ENCODE results near the gene NHSL2.
"Not testable (repeated sequence)": the region's sequence is repeated elsewhere in the genome, so short reads cannot be mapped to it uniquely, and the experiment has no call there.

NHSL2 gene

DNA sequence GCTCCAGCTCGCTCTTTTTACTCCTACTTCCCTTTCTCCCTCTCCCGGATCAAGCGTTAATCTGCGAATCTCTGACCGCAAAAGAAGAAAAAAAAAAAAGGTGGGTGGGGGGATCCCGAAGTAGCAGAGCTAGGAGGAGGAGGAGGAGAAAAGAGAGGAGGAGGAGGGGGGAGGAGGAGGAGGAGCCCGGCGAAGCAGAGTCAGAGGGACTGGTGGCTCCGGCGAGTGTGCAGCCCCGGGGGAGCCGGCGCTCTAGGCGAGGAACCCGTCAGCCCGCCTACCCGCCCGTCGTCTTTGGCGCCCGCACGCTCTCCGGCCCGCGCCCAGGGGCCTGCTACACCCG is at the start of gene NHSL2:
TSS of gene NHSL2 (plus strand) at position 203 of the 343 bp plus-strand sequence.
- no peak for DNase-seq (ENCODE audit: low read depth in 2 of 2)

- no peak for DNase-seq (ENCODE audit: low read depth in 2 of 2)
Observed at GRCh38 chrX:71867680-71868079, 43.0 kb upstream of the NHSL2 start.

GRCh38 chrX:71869566-71869965 is 41.1 kb upstream of the NHSL2 start:
- not testable (repeated sequence) for DNase-seq (ENCODE audit: low read depth in 2 of 2)

DNA sequence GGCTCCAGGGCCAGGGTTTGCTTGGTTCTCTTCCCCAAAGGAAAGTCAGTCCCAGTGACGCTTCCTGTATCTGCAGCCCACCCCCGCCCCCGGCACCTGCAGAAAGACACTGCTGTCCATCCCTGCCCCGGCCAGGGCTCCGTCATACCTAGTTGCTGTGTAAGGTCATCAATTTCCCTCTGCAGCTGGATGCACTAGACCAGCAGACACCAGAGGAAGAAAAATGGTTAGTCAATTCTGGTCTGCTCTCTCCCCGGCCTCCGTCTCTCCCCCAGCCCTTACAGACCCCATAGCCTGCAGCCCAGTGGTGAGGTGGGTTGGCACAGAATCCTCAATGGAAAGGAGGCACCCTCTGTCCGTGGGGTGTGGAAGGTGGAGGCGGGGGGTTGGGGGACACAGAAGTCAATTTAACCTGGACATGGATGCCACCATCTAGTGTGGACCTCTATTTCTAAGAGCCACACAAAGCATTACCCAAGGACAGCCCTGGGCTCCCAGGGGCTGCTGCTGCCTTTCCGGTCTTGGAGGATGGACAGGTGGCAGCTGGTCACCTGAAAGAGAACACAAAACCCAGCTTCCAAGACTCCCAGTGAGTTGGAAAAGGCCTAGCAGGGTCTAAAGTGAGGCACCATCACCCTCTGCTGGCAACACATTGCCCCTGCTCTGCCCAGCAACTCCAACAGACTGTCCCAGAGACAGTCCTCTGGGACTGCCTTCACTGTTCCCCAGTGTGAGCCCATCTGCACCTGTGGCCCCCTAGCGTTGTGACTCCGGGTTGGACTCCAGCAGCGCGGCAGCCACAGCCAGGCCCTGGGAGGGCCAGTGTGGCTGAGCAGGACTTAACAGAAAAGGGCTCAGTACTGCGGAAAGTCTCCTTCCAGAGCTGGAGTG is 40.2 kb upstream of the NHSL2 start:
- DNase-seq (ENCODE audit: low read depth in 2 of 2) = no peak

GRCh38 chrX:71871367-71871766 is 39.3 kb upstream of the NHSL2 start:
- DNase-seq (ENCODE audit: low read depth in 2 of 2) = no peak

GRCh38 chrX:71872542-71873458 is 37.8 kb upstream of the NHSL2 start:
- no peak for DNase-seq (ENCODE audit: low read depth in 2 of 2)

- no peak for DNase-seq (ENCODE audit: low read depth in 2 of 2)
Observed at GRCh38 chrX:71873459-71873833, 37.2 kb upstream of the NHSL2 start.

GRCh38 chrX:71876841-71877240 is 33.8 kb upstream of the NHSL2 start:
- DNase-seq (ENCODE audit: low read depth in 2 of 2) = not testable (repeated sequence)

DNA sequence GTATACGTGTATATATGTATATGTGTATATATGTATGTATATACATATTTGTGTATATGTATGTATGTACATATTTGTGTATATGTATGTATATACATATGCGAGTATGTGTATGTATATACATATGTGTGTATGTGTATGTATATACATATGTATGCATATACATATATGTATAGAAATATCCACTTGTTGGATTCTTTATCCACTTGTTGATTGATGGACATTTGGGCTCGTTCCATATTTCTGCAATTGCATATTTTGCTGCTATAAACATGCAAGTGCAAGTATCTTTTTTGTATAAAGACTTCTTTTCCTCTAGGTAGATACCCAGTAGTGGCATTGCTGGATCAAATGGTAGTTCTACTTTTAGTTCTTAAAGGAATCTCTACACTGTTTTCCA is 25.5 kb upstream of the NHSL2 start:
- DNase-seq (ENCODE audit: low read depth in 2 of 2) = no peak

DNA sequence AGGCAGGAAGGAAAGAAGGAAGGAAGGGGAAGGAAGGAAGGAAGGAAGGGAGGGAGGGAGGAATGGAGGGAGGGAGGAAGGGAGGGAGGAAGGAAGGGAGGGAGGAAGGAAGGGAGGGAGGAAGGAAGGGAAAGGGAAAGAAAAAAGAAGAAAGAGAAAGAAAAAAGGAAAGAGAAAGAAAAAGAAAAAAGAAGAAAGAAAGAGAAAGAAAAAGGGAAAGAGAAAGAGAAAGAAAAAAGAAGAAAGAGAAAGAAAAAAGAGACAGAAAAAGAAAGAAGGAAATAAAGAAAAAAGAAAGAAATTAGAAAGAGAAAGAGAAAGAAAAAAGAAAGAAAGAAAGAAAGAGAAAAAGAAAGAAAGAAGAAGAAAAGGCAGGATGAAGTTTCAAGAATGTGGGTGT is 15.0 kb upstream of the NHSL2 start:
- DNase-seq (ENCODE audit: low read depth in 2 of 2) = no peak

DNA sequence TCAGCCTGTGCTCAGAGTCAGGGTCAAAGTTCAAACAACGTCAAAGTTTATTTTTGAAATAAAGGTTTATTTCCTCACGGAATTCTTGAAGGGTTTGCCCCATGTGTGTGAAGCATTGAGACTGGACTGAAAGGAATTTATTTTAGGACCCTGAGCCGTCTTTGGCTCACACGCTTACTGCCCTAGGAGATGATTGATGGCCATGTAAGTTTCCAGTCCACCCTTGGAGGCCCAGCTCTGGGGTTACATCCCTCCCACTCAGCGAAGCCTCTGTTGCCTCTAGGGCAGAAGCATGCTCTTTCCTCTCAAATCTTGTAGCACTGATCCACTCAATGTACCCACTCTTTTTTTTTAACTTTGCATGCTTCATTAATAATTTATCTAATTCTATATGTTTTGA is 4.5 kb upstream of the NHSL2 start:
- DNase-seq (ENCODE audit: low read depth in 2 of 2) = no peak

DNA sequence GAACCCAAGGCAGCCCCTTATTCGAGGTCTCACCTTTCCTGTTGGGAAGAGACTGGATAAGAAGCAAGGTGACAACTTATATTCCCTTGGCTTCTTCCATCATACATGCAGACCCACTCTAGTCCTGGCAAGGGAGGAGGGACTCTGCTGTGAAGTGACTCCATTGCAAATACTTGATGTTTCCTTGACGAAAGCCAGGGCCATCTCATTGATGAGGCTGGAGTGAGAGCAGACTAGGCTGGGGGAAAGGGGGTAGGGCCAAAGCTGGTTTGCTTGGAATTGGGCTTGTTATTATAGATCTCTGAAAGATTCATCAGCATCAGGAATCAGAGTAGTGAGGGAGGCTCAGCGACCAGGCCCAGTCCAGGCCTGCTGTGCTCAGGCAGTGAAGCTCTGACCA is 2.3 kb upstream of the NHSL2 start:
- no peak for DNase-seq (ENCODE audit: low read depth in 2 of 2)

DNA sequence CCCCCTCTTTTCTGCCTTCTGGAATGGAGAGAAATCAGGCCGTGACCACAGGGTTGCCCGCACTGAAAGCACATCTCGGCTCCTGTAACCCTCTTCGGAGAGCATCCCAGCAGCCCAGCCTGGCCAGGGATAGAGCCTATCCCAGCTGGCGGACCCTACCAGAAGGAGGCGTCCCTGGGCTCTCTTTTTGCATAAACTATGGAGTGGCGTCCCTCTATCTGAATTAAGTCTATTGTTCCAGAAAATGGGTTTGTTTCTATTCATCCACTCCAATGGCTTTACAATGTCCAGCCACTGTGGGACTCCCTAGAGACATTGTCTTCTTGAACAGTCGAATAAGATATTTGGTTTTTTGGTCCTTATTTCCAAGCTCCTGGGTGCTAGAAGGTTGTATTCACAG is 689 bp upstream of the NHSL2 start:
- no peak for DNase-seq (ENCODE audit: low read depth in 2 of 2)

DNA sequence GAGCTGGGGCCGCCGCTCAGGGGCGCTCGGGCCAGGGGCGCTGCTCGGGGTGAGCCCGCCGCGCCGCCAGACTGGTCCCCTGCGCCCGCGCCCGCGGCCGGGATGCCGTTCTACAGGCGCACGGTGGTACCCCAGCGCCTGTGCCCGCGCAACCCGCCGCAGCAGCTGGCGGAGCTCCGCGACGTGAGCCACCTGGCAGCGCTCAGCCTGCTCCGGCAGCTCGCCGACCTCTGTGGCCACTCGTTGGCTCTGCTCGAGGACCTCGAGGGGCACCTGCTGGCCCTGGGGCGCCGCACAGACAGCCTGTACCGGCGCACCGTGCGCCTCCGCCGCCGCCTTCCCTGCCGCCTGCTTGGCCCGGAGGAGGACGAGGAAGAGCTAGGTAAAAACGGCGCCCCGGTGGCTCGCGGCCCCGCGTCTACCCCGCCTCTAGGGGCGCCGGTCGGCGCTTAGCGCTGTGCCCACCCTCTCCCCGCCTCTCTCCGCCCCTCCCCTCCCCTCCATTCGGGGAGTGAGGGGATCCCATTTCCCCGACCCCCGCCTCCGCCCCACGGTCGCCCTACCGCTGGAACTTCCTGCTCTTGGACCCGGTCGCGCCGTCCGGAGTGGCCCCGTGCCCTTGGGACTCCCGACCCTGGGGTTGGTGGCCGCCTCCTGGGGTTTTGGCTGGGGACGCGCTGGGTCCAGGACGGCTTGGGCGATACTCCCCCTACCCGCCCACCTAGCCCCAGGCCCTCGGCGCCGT is 513 bp downstream of the NHSL2 start:
- no peak for DNase-seq (ENCODE audit: low read depth in 2 of 2)

DNA sequence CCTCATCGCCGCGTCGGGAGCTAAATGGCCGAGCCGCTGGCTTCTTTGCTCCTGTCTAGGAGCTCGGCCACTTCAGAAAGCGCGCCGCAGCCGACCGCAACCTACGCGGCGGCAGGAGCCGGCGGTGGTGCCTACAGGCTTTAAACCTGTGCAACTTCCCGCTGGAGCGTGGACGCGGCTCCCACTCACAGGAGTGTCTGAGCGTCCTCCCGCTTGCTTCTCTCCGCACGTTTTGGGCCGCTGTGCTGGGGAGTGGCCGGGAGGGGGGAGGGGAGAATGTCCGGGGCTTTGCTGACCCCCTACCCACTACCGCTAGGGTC is 1.0 kb downstream of the NHSL2 start:
- no peak for DNase-seq (ENCODE audit: low read depth in 2 of 2)

- DNase-seq (ENCODE audit: low read depth in 2 of 2) = no peak
Observed at GRCh38 chrX:71912156-71912555, 1.5 kb downstream of the NHSL2 start.

DNA sequence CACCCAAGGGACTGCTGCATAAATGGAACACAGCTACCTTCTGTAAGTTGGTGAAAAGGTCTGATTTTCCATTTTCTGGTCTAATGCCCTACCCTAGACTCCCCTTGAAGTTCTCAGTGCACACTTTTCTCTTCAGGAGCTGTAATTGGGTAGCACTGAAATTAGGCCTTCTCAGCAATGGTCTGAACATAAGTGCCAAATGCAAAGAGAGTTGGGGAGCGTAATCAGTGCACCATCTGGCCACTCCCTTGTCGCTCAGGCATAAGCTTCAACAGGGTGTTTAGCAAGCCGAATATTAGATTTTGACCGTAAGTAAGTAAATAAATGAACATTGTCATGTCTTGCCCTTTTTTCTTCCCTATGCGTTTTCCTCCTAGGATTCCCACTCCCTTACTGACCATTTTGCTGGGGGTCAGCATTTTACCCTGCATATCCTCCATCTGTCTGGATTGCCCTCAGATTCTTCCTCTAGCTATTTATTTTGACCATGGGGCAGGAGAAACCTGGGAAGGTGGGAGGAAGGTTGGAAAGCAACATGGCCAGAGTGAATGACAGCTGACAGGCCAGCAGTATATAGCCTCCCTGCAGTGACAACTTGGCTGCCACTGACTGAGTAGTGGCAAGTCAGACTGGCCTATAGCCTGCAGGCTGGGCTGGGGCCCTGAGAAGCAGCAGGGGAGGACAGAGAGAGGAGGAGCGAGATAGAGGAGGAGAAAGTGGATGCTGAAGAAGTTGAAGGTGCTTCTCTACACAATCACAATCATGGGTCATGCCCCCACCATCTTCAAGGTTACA is 2.7 kb downstream of the NHSL2 start:
- DNase-seq (ENCODE audit: low read depth in 2 of 2) = no peak

DNA sequence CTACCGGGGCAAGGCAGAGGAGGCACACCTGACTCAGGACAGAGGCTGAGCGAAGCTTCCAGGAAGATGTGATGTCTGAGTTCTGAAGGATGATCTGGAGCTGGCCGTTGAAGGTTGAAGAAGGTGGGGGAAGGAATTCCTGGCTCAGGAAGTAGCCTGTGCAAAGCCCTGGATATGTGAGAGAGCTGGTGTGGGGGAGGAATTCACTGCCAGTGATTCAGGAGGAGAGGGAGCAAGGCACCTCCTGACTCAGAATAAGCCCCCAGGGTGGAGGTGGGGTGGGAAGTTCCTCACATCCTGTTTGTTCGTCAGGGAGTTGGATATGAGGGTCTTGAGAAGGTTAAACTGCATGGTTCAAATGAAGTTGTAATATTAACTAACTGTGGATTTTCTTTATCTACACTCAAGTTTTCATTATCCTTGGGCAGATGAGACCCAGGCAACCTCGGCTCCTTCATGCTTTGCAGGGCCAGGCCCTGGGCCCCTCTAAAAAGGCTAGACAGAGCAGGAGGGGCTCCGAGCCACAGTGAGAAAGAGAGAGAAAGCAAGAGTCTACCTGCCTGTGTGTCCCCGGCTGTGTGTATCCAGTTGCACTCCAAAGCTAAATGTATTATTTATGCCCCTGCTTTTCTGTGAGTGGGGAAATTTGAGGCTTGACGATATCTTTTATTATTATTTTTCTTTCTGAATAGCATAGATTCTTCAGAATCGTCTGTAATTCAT is 7.1 kb downstream of the NHSL2 start:
- no peak for DNase-seq (ENCODE audit: low read depth in 2 of 2)

DNA sequence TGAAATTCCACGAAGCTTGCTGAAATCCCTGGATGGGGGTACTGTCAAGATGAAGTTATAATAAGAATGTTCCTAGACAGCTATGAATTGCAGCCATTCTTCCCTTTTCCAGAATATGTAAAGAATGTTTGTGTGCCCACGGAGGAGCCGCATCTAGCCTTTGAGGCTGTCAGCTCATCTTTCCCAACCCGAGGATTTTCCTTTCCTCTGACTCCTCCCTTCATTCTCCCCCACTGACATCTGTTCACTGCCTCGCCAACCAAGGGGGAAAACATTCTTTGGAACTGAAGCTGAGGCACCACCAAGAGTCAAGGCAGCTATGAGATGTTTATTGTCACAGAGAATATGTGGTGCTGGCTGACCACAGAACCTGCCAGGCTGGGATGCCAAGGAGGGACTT is 8.8 kb downstream of the NHSL2 start:
- DNase-seq (ENCODE audit: low read depth in 2 of 2) = peak in 1 of 2 experiments; percentile 52

DNA sequence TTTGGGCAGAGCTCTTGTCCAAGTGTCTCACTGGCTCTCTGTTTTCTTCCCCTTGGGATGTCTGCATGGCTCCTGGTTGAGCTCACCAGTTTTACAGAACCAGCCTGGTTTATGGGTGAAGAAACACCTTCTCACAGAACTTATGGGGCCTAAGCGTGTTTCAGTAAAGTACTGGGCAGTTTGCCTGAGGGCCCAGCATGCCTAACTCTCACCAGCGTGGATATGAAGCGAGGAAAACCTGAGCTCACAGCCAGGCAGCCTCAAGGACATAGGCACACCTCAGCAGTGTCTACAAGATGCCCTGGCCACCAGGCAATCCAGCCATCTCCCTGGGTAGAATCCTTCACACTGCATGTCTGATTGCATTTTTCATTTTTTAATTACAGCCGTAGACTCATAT is 9.2 kb downstream of the NHSL2 start:
- DNase-seq (ENCODE audit: low read depth in 2 of 2) = no peak

GRCh38 chrX:71922686-71923085 is 12.0 kb downstream of the NHSL2 start:
- DNase-seq (ENCODE audit: low read depth in 2 of 2) = no peak
